ENCODE results near the gene DRD2. TPM values are rescaled to one million over a fixed set of nuclear protein-coding genes. Genes with fewer than 3 reads are reported as not detected.

Gene DRD2
- total RNA-seq, 1 experiment from 2014 or later, result 0.44 TPM

- Mint-ChIP-seq H3K27ac (no peak overlapping the region), H3K27me3 (ENCODE audit: low read depth) (peaks cover 8% of the 10 kb centered on the region), H3K4me1 (peaks cover 2 to 9% of the 10 kb centered on the region in 2 experiments; a peak in 3 of 4 replicates), H3K9me3 (peaks cover 8 to 9% of the 10 kb centered on the region in 2 experiments), H3K36me3 (ENCODE audit: insufficient read depth in 1 of 3, low read depth in 3 of 3) (peaks cover 3 to 9% (median 4%) of the 10 kb centered on the region in 3 experiments), H3K4me3 (no peak overlapping the region)
- Histone ChIP-seq H3K27ac (ENCODE audit: insufficient read length, low read depth, low read length) (no peak overlapping the region), H2AK5ac (ENCODE audit: insufficient read length, low read length) (no peak overlapping the region), H4K8ac (replicated peaks; ENCODE audit: insufficient read length, low read depth, low read length) (no peak overlapping the region), H3K4me1 (ENCODE audit: insufficient read depth, low read length) (no peaks in the 10 kb centered on the region), H3K4me2 (ENCODE audit: insufficient read depth, insufficient read length, low read length) (no peak overlapping the region), H2AFZ (ENCODE audit: low read length) (no peak overlapping the region), H3K23me2 (ENCODE audit: insufficient read length, low read depth, low read length, poor library complexity, severe bottlenecking) (no peaks in the 10 kb centered on the region), H2BK20ac (ENCODE audit: low read depth, low read length, poor library complexity, severe bottlenecking) (no peak overlapping the region), H2BK12ac (ENCODE audit: insufficient read length, low read depth, low read length) (no peak overlapping the region), H3K23ac (ENCODE audit: insufficient read length, low read depth, low read length) (no peak overlapping the region), H2BK120ac (ENCODE audit: low read depth, low read length, poor library complexity, severe bottlenecking) (no peak overlapping the region), H3K79me2 (ENCODE audit: insufficient read depth, low read length) (no peaks in the 10 kb centered on the region), H4K91ac (ENCODE audit: insufficient read length, low read depth, low read length) (no peak overlapping the region), H3K27me3 (ENCODE audit: insufficient read depth, low read length) (no peaks in the 10 kb centered on the region), H2BK15ac (ENCODE audit: low read depth, low read length) (no peak overlapping the region), H3K4ac (ENCODE audit: low read depth, low read length) (no peak overlapping the region), H3K14ac (ENCODE audit: insufficient read depth, low read length) (no peak overlapping the region), H4K20me1 (ENCODE audit: control insufficient read depth, insufficient read depth, insufficient read length) (no peaks in the 10 kb centered on the region), H3K56ac (ENCODE audit: insufficient read length, low read depth, low read length) (no peak overlapping the region), H4K5ac (ENCODE audit: insufficient read length, low read depth, low read length) (no peak overlapping the region), H3K18ac (ENCODE audit: insufficient read length, low read depth, low read length) (no peak overlapping the region), H3K9ac (ENCODE audit: extremely low read depth, insufficient read length, low read length) (no peak overlapping the region), H3K9me3 (ENCODE audit: control insufficient read depth, low read depth, low read length) (no peaks in the 10 kb centered on the region), H3T11ph (ENCODE audit: low read length) (no peak overlapping the region), H3K79me1 (ENCODE audit: insufficient read depth, low read depth, low read length, poor library complexity, severe bottlenecking) (no peaks in the 10 kb centered on the region), H2BK5ac (ENCODE audit: insufficient read length, low read length) (no peak overlapping the region)
- WGBS (ENCODE audit: extremely low coverage, insufficient read length, low lambda C conversion rate), result no CpG with 5 or more reads among the region's 5 CpGs
- DNase-seq, result no peak
- TF ChIP-seq CTCF (conservative IDR thresholded peaks at IDR 0.05), result no peak
Observed at GRCh38 chr11:113518716-113519495, 43.7 kb upstream of the DRD2 start.

All from H9 (cell line).